Type B pancreatic cell (in vitro differentiated cells): ENCODE measurements around the gene RLBP1. TPM values are rescaled to one million over a fixed set of nuclear protein-coding genes. Genes with fewer than 3 reads are reported as not detected.
"Not testable (repeated sequence)": the region's sequence is repeated elsewhere in the genome, so short reads cannot be mapped to it uniquely, and the experiment has no call there.

Source experiments
- DNase-seq: peaks from one replicate; pipeline ENCODE4 v3.0.0; 2021; ENCODE audit warnings: mixed read lengths; ENCODE audit not compliant: unreplicated experiment; ENCODE audit errors: extremely low spot score
- H3K27ac Mint-ChIP-seq: 2 replicates; pipeline ENCODE4 v1.8.0; 2021; ENCODE audit warnings: mild to moderate bottlenecking, mixed read lengths
- H3K27me3 Mint-ChIP-seq: 2 replicates; pipeline ENCODE4 v1.8.0; 2021; ENCODE audit warnings: mixed read lengths
- H3K36me3 Mint-ChIP-seq: 2 replicates; pipeline ENCODE4 v1.8.0; 2021; ENCODE audit warnings: mixed read lengths
- H3K4me1 Mint-ChIP-seq: one replicate; pipeline ENCODE4 v1.8.0; 2021; ENCODE audit warnings: mixed read lengths; ENCODE audit not compliant: unreplicated experiment
- H3K4me3 Mint-ChIP-seq: 2 replicates; pipeline ENCODE4 v1.8.0; 2021; ENCODE audit warnings: mild to moderate bottlenecking, mixed read lengths
- H3K9me3 Mint-ChIP-seq: 2 replicates; pipeline ENCODE4 v1.8.0; 2021; ENCODE audit warnings: mixed read lengths
- total RNA-seq: library from RNA; stranded (reverse); gene quantifications from 2 replicates; pipeline ENCODE4 v1.2.1, GENCODE V29; 2021; ENCODE audit warnings: low replicate concordance
- TF ChIP-seq, protein P1 (sequence below): fragments of 200-600 bp; sonication (generic); conservative IDR thresholded peaks from 2 replicates; pipeline ENCODE4 v1.5.0; 2021; ENCODE audit warnings: antibody characterized with exemption, mild to moderate bottlenecking

The RLBP1 gene
- total RNA-seq, 1 donor from 2014 or later = not detected

DNA sequence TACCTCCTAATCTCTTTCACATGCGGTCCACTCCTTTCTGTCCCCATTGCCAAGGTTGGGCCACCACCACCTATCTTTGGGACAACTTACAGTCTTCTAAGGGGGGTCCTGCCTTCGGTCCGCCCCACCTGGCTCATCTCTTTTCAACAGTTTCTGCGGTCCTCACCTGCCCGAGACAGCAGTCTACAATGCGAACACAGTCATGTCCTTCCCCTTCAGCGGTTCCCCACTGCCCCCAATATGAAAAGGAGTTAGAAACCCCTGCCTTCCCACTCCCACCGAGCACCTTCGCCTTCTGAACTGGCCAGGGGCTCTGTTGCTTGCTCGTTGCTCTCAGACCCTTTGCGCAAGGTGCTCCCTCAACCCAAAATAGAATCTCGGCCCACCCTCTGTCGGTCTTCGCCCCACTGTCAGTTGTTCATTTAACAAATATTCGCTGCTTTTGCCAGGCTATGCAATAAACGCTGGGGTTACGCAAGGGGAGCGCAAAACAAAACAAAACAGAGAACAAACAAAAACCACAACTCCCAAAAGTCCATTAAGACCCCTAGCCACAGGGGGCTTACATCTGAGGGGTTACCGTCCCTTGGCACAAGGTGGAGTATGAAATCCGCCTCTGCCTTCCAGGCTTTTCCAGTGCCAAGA is 21.8 kb upstream of the RLBP1 start:
- DNase-seq = no peak
- H3K4me3 Mint-ChIP-seq = peak overlapping the region; percentile 96
- peak overlapping the region; percentile 34 for H3K27ac Mint-ChIP-seq
- TF ChIP-seq, protein P1, sequence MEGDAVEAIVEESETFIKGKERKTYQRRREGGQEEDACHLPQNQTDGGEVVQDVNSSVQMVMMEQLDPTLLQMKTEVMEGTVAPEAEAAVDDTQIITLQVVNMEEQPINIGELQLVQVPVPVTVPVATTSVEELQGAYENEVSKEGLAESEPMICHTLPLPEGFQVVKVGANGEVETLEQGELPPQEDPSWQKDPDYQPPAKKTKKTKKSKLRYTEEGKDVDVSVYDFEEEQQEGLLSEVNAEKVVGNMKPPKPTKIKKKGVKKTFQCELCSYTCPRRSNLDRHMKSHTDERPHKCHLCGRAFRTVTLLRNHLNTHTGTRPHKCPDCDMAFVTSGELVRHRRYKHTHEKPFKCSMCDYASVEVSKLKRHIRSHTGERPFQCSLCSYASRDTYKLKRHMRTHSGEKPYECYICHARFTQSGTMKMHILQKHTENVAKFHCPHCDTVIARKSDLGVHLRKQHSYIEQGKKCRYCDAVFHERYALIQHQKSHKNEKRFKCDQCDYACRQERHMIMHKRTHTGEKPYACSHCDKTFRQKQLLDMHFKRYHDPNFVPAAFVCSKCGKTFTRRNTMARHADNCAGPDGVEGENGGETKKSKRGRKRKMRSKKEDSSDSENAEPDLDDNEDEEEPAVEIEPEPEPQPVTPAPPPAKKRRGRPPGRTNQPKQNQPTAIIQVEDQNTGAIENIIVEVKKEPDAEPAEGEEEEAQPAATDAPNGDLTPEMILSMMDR = no peak
- peaks cover 8% of the 10 kb centered on the region for H3K36me3 Mint-ChIP-seq
- H3K4me1 Mint-ChIP-seq = peaks cover 11% of the 10 kb centered on the region
- no peaks in the 10 kb centered on the region for H3K9me3 Mint-ChIP-seq
- peaks cover 6% of the 10 kb centered on the region for H3K27me3 Mint-ChIP-seq

DNA sequence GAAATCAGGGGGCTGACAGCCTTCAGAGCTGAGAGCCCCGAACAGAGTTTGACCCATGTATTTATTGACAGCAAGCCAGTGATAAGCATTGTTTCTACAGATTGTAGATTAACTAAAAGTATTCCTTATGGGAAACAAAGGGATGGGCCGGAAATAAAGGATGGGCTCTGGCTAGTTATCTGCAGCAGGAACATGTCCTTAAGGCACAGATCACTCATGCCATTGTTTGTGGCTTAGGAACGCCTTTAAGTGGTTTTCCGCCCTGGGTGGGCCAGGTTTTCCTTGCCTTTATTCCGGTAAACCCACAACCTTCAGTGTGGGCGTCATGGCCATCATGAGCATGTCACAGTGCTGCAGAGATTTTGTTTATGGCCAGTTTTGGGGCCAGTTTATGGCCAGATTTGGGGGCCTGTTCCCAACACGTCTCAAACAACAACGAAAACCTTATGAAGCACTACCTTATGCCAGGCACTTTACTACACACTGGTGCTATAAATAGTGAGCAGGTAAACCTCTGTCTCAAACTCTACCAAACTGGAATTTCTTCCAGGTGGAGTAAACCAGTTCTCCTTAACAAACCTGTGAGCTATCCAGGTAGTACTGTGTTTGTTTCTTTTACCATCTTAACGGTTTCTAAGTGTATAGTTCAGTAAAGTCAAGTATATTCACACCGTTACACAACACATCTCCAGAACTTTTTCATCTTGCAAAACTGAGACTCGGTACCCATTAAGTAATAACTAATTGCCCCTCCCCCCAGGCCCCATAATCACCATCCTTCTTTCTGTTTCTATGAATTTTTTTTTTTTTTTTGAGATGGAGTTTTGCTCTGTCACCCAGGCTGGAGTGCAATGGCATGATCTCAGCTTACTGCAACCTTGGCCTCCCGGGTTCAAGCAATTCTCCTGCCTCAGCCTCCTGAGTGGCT is 18.8 kb upstream of the RLBP1 start:
- DNase-seq, H3K4me1 Mint-ChIP-seq, H3K4me3 Mint-ChIP-seq, H3K36me3 Mint-ChIP-seq, H3K9me3 Mint-ChIP-seq, H3K27ac Mint-ChIP-seq: not testable (repeated sequence)
- H3K27me3 Mint-ChIP-seq = peaks cover 10% of the 10 kb centered on the region

DNA sequence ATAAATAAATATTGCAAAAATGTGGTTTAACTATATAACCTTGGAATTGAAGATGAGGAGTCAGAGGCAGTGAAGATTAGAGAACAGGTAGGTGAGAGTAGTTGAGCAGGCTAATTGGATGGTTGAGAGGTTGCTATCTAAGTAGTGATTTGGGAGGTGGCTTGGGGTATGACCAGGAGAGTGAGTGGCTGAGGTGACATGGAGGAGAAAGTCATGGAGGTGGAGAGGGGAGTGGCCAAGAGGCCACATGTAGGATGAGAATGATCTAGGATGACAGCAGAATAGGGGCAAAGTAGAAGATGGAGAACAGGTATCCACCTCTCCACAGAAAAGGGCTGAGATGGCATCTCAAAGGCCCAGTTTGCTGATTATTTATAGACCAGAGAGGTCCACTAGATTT is 10.5 kb upstream of the RLBP1 start:
- no peak overlapping the region for H3K27ac Mint-ChIP-seq
- H3K27me3 Mint-ChIP-seq = peaks cover 26% of the 10 kb centered on the region
- peaks cover 4% of the 10 kb centered on the region for H3K9me3 Mint-ChIP-seq
- TF ChIP-seq, protein P1 = no peak
- no peaks in the 10 kb centered on the region for H3K4me1 Mint-ChIP-seq
- no peak for DNase-seq
- no peak overlapping the region for H3K4me3 Mint-ChIP-seq
- H3K36me3 Mint-ChIP-seq = no peaks in the 10 kb centered on the region

DNA sequence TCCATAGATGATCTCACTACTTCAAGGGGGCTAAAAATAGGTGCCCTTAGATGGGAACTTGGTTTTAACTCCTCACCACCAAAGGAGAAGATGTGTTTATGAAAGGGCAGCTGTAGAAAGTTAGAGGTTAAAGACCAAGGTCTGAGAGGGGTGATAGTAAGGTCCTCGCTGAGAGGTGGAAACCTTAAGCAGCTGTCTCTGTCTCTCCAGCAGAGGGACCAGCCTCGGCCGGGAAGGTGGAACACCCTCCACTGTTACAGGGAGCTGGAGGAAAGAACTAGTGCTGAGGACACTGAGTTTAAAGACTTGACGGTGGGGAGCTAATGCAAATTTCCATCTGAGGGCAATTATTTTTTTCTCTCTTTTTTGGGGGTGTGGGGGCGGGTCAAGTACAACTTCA is 8.9 kb upstream of the RLBP1 start:
- TF ChIP-seq, protein P1 = no peak
- Mint-ChIP-seq H3K36me3 (no peaks in the 10 kb centered on the region), H3K27me3 (peaks cover 24% of the 10 kb centered on the region), H3K9me3 (peaks cover 4% of the 10 kb centered on the region), H3K4me3 (no peak overlapping the region), H3K4me1 (no peaks in the 10 kb centered on the region), H3K27ac (no peak overlapping the region)
- no peak for DNase-seq

DNA sequence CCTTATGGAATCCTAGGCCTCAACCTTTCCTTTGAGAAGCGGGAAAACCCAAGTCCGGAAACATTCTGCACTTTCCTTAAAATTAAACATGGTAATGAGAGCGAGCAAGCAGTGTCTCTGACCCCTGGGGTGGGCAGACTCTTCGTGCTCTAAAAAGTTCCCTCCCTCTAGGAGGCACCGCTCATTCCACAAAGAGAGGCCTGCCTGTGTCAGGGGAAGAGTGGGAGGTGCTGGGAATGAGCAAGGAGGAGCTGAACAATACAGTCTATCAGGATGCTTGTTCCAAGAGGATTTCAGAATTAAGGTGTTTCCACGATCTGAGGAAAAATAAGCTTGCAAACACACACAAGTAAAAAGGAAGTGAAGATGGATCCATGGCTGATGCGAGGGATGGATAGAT is 6.0 kb upstream of the RLBP1 start:
- Mint-ChIP-seq H3K4me1 (no peaks in the 10 kb centered on the region), H3K27ac (no peak overlapping the region), H3K36me3 (no peaks in the 10 kb centered on the region), H3K4me3 (no peak overlapping the region), H3K27me3 (peaks cover 14% of the 10 kb centered on the region), H3K9me3 (peaks cover 4% of the 10 kb centered on the region)
- TF ChIP-seq, protein P1 = no peak
- no peak for DNase-seq
